Measurements from ENCODE around the gene IL1RAPL1.

GRCh38 chrX:28610746-28611145, 23.5 kb downstream of the IL1RAPL1 start:
- TF ChIP-seq POLR2A (IDR thresholded peaks at IDR 0.05) = no peak
- no peak for TF ChIP-seq CTCF (IDR thresholded peaks at IDR 0.05)
- no peak for TF ChIP-seq EP300 (IDR thresholded peaks at IDR 0.05)

Measured in suprapubic skin (tissue), 3 donors.